Measurements from ENCODE around the gene CYSLTR1. TPM values are rescaled to one million over a fixed set of nuclear protein-coding genes. Genes with fewer than 3 reads are reported as not detected.

CYSLTR1 gene
- polyA plus RNA-seq, 1 of the 3 experiments (the other 2 are of a cell fraction), result not detected

DNA sequence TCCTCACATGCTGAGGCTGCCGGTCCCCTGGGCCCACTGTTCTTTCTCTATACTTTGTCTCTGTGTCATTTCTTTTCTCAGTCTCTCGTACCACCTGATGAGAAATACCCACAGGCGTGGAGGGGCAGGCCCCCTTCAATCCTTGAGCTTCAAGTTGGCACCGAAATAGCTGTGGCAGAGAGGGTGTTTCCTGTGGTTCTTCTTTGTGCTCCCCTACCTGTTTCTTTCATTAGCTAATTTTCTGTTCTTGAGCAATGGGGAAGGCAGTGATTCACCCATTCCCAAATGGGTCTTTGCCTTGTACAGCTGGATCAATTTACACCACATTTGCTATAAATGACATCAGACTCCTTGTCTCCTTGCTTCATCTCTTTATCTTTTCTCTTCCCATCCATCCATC, 2.1 kb upstream of the CYSLTR1 start:
- Histone ChIP-seq H3K27ac (ENCODE audit: low read depth in 2 of 2, low read length in 1 of 2) (no peak overlapping the region), H3K79me2 (ENCODE audit: insufficient read depth) (no peaks in the 10 kb centered on the region), H4K20me1 (ENCODE audit: insufficient read depth) (no peaks in the 10 kb centered on the region), H3K4me3 (ENCODE audit: low read depth in 2 of 2, low read length in 1 of 2) (no peak overlapping the region), H3K4me2 (no peak overlapping the region), H2AFZ (ENCODE audit: low read depth) (no peak overlapping the region), H3K27me3 (ENCODE audit: insufficient read depth) (no peaks in the 10 kb centered on the region), H3K9ac (no peak overlapping the region), H3K9me2 (no peaks in the 10 kb centered on the region), H3K4me1 (ENCODE audit: control insufficient read depth in 1 of 2, insufficient read depth in 2 of 2, low read depth in 1 of 2, low read length in 1 of 2) (no peaks in the 10 kb centered on the region), H3K36me3 (replicated peaks in 1 of 2; ENCODE audit: control insufficient read depth in 1 of 2, insufficient read depth in 2 of 2, low read length in 1 of 2) (no peaks in the 10 kb centered on the region), H3F3A (replicated peaks; ENCODE audit: insufficient read depth) (no peaks in the 10 kb centered on the region), H3K9me3 (no peaks in the 10 kb centered on the region)
- no peak for DNase-seq
- ChIA-PET POLR2A (no interaction called here), CTCF (no interaction called here)
- WGBS (ENCODE audit: low lambda C conversion rate), result 3% methylated on average over 4 of the region's 4 CpGs
- TF ChIP-seq GABPA (IDR thresholded peaks at IDR 0.05; ENCODE audit: low read depth) (no peak), FOXJ3 (CRISPR knock-in tag; IDR thresholded peaks at IDR 0.05) (no peak), MXI1 (IDR thresholded peaks at IDR 0.05; ENCODE audit: low read depth, low read length) (no peak), POLR2AphosphoS5 (IDR thresholded peaks at IDR 0.05; ENCODE audit: low read depth, low read length) (no peak), EP300 (IDR thresholded peaks at IDR 0.05; ENCODE audit: borderline replicate concordance in 1 of 2, low read depth in 1 of 2, low read length in 1 of 2) (no peak), FOSL2 (IDR thresholded peaks at IDR 0.05; ENCODE audit: borderline replicate concordance, low read depth) (no peak), SMC3 (IDR thresholded peaks at IDR 0.05; ENCODE audit: low read depth, low read length) (no peak), RFX5 (IDR thresholded peaks at IDR 0.05; ENCODE audit: low read length) (no peak), YY1 (IDR thresholded peaks at IDR 0.05; ENCODE audit: low read depth) (no peak)
- TF ChIP-seq, protein P1, sequence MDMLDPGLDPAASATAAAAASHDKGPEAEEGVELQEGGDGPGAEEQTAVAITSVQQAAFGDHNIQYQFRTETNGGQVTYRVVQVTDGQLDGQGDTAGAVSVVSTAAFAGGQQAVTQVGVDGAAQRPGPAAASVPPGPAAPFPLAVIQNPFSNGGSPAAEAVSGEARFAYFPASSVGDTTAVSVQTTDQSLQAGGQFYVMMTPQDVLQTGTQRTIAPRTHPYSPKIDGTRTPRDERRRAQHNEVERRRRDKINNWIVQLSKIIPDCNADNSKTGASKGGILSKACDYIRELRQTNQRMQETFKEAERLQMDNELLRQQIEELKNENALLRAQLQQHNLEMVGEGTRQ (IDR thresholded peaks at IDR 0.05; ENCODE audit: borderline replicate concordance, low read depth, low read length), result no peak
- TF ChIP-seq, protein P2, sequence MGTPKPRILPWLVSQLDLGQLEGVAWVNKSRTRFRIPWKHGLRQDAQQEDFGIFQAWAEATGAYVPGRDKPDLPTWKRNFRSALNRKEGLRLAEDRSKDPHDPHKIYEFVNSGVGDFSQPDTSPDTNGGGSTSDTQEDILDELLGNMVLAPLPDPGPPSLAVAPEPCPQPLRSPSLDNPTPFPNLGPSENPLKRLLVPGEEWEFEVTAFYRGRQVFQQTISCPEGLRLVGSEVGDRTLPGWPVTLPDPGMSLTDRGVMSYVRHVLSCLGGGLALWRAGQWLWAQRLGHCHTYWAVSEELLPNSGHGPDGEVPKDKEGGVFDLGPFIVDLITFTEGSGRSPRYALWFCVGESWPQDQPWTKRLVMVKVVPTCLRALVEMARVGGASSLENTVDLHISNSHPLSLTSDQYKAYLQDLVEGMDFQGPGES (IDR thresholded peaks at IDR 0.05; ENCODE audit: low read depth, low read length), result no peak
- TF ChIP-seq, protein P3, sequence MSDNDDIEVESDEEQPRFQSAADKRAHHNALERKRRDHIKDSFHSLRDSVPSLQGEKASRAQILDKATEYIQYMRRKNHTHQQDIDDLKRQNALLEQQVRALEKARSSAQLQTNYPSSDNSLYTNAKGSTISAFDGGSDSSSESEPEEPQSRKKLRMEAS (IDR thresholded peaks at IDR 0.05; ENCODE audit: low read depth), result no peak

DNA sequence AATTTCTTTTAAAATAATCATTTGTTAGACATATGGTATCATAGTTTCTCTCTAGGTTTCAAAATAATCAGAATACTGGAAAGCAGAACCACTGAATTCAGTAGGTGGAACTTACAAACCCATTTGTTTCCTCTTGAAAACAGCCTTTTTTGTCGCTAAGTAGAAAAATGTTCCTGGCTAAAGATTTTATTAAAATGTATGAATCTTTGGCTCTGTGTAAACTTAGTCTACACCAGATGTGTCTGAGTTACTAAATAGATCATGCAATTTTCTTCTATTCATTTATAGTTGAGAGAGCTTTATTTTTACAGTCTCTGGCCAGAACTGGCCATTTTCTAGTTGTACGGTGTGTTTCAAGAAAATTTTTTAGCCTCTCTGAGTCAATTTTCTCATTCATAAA, 1.0 kb downstream of the CYSLTR1 start:
- no peak for DNase-seq
- TF ChIP-seq, protein P4, sequence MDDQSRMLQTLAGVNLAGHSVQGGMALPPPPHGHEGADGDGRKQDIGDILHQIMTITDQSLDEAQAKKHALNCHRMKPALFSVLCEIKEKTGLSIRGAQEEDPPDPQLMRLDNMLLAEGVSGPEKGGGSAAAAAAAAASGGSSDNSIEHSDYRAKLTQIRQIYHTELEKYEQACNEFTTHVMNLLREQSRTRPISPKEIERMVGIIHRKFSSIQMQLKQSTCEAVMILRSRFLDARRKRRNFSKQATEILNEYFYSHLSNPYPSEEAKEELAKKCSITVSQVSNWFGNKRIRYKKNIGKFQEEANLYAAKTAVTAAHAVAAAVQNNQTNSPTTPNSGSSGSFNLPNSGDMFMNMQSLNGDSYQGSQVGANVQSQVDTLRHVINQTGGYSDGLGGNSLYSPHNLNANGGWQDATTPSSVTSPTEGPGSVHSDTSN (IDR thresholded peaks at IDR 0.05), result no peak
- no peak for TF ChIP-seq FOXM1 (IDR thresholded peaks at IDR 0.05; ENCODE audit: low read depth)
- TF ChIP-seq SIN3A (IDR thresholded peaks at IDR 0.05; ENCODE audit: borderline replicate concordance, low read depth, low read length), result no peak
- H3K4me1 ChIP-seq (ENCODE audit: control insufficient read depth in 1 of 2, insufficient read depth in 2 of 2, low read depth in 1 of 2, low read length in 1 of 2), result no peaks in the 10 kb centered on the region
- no peaks in the 10 kb centered on the region for H3K9me3 ChIP-seq
- no peak overlapping the region for H3K4me3 ChIP-seq (ENCODE audit: low read depth in 2 of 2, low read length in 1 of 2)
- H3K27ac ChIP-seq (ENCODE audit: low read depth in 2 of 2, low read length in 1 of 2), result no peak overlapping the region
- H3F3A ChIP-seq (replicated peaks; ENCODE audit: insufficient read depth), result no peaks in the 10 kb centered on the region
- POLR2A ChIA-PET, result no interaction called here
- no peak overlapping the region for H3K4me2 ChIP-seq
- no peaks in the 10 kb centered on the region for H3K79me2 ChIP-seq (ENCODE audit: insufficient read depth)
- H3K27me3 ChIP-seq (ENCODE audit: insufficient read depth), result no peaks in the 10 kb centered on the region
- no peak overlapping the region for H2AFZ ChIP-seq (ENCODE audit: low read depth)
- CTCF ChIA-PET, result no interaction called here
- H4K20me1 ChIP-seq (ENCODE audit: insufficient read depth), result no peaks in the 10 kb centered on the region
- H3K36me3 ChIP-seq (replicated peaks in 1 of 2; ENCODE audit: control insufficient read depth in 1 of 2, insufficient read depth in 2 of 2, low read length in 1 of 2), result no peaks in the 10 kb centered on the region
- H3K9ac ChIP-seq, result no peak overlapping the region
- no peaks in the 10 kb centered on the region for H3K9me2 ChIP-seq
- 4% methylated on average over 2 of the region's 2 CpGs for WGBS (ENCODE audit: low lambda C conversion rate)
